ENCODE data around the gene TRAPPC12.

Gene TRAPPC12

DNA sequence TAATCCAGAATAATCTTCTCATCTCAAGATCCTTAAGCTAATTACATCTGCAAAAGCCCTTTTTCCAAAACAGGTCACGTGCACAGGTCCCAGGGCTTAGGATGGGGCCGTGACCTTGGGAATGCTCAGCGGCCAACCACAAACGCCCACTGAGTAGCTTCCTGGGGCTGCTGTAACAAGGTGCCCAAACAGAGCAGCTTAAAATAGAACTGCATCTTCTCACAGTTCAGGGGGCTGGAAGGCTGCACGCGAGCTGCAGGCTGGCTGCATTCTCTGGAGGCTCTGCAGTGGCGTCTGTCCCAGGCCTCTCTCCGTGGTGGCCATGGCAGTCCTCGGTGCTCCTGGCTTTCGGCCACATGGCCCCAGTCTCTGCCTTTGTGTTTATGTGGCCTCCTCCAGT is 107.9 kb downstream of the TRAPPC12 start:
- no peak for ATAC-seq
- TF ChIP-seq ISL1 (CRISPR knock-in tag; IDR thresholded peaks at IDR 0.05) (no peak), BACH2 (CRISPR knock-in tag; IDR thresholded peaks at IDR 0.05; ENCODE audit: borderline replicate concordance) (no peak), ZNF8 (CRISPR knock-in tag; IDR thresholded peaks at IDR 0.05) (no peak), SNAI2 (CRISPR knock-in tag; IDR thresholded peaks at IDR 0.05) (no peak), ZC3H10 (CRISPR knock-in tag; IDR thresholded peaks at IDR 0.05) (no peak), ZNF70 (CRISPR knock-in tag; IDR thresholded peaks at IDR 0.05) (no peak)
- TF ChIP-seq, protein P1, sequence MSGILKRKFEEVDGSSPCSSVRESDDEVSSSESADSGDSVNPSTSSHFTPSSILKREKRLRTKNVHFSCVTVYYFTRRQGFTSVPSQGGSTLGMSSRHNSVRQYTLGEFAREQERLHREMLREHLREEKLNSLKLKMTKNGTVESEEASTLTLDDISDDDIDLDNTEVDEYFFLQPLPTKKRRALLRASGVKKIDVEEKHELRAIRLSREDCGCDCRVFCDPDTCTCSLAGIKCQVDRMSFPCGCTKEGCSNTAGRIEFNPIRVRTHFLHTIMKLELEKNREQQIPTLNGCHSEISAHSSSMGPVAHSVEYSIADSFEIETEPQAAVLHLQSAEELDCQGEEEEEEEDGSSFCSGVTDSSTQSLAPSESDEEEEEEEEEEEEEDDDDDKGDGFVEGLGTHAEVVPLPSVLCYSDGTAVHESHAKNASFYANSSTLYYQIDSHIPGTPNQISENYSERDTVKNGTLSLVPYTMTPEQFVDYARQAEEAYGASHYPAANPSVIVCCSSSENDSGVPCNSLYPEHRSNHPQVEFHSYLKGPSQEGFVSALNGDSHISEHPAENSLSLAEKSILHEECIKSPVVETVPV (CRISPR knock-in tag; IDR thresholded peaks at IDR 0.05), result no peak
- TF ChIP-seq, protein P2, sequence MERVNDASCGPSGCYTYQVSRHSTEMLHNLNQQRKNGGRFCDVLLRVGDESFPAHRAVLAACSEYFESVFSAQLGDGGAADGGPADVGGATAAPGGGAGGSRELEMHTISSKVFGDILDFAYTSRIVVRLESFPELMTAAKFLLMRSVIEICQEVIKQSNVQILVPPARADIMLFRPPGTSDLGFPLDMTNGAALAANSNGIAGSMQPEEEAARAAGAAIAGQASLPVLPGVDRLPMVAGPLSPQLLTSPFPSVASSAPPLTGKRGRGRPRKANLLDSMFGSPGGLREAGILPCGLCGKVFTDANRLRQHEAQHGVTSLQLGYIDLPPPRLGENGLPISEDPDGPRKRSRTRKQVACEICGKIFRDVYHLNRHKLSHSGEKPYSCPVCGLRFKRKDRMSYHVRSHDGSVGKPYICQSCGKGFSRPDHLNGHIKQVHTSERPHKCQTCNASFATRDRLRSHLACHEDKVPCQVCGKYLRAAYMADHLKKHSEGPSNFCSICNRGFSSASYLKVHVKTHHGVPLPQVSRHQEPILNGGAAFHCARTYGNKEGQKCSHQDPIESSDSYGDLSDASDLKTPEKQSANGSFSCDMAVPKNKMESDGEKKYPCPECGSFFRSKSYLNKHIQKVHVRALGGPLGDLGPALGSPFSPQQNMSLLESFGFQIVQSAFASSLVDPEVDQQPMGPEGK (CRISPR knock-in tag; IDR thresholded peaks at IDR 0.05; ENCODE audit: borderline replicate concordance), result no peak

DNA sequence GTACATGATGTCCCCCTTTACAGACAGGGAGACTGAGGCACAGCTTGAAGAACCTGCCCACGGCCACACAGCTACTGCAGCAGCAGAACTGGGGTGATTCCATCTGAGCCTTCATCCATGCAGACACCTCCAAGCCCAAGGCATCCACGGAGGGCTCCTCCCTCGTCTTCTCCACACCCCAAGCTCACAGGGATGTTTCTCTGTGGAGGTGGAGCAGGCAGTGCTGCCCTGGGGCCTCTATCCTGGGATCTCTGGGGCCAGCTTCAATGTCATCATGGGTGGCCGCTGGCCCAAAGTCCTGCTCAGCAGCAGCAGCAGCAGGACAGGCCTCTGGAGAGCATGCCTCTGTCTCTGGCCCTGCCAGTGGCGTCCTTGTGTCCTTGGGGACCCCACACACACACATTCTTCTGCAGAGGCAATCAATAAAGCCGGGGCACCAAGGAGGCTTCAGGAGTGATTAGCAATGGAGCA is 108.6 kb downstream of the TRAPPC12 start:
- no peak for ATAC-seq
- TF ChIP-seq ZNF565 (CRISPR knock-in tag; conservative IDR thresholded peaks at IDR 0.05; ENCODE audit: low read depth) (no peak), ZC3H10 (CRISPR knock-in tag; IDR thresholded peaks at IDR 0.05) (no peak), BACH2 (CRISPR knock-in tag; IDR thresholded peaks at IDR 0.05; ENCODE audit: borderline replicate concordance) (no peak), PPARA (CRISPR knock-in tag; IDR thresholded peaks at IDR 0.05; ENCODE audit: borderline replicate concordance) (no peak), TOX (CRISPR knock-in tag; IDR thresholded peaks at IDR 0.05; ENCODE audit: borderline replicate concordance) (no peak), GLIS3 (CRISPR knock-in tag; IDR thresholded peaks at IDR 0.05) (no peak), ARNTL (CRISPR knock-in tag; IDR thresholded peaks at IDR 0.05; ENCODE audit: borderline replicate concordance, low read depth) (no peak)
- TF ChIP-seq, protein P3, sequence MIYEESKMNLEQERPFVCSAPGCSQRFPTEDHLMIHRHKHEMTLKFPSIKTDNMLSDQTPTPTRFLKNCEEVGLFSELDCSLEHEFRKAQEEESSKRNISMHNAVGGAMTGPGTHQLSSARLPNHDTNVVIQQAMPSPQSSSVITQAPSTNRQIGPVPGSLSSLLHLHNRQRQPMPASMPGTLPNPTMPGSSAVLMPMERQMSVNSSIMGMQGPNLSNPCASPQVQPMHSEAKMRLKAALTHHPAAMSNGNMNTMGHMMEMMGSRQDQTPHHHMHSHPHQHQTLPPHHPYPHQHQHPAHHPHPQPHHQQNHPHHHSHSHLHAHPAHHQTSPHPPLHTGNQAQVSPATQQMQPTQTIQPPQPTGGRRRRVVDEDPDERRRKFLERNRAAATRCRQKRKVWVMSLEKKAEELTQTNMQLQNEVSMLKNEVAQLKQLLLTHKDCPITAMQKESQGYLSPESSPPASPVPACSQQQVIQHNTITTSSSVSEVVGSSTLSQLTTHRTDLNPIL (CRISPR knock-in tag; IDR thresholded peaks at IDR 0.05; ENCODE audit: low read depth), result no peak
- TF ChIP-seq, protein P2 (CRISPR knock-in tag; IDR thresholded peaks at IDR 0.05; ENCODE audit: borderline replicate concordance), result no peak

DNA sequence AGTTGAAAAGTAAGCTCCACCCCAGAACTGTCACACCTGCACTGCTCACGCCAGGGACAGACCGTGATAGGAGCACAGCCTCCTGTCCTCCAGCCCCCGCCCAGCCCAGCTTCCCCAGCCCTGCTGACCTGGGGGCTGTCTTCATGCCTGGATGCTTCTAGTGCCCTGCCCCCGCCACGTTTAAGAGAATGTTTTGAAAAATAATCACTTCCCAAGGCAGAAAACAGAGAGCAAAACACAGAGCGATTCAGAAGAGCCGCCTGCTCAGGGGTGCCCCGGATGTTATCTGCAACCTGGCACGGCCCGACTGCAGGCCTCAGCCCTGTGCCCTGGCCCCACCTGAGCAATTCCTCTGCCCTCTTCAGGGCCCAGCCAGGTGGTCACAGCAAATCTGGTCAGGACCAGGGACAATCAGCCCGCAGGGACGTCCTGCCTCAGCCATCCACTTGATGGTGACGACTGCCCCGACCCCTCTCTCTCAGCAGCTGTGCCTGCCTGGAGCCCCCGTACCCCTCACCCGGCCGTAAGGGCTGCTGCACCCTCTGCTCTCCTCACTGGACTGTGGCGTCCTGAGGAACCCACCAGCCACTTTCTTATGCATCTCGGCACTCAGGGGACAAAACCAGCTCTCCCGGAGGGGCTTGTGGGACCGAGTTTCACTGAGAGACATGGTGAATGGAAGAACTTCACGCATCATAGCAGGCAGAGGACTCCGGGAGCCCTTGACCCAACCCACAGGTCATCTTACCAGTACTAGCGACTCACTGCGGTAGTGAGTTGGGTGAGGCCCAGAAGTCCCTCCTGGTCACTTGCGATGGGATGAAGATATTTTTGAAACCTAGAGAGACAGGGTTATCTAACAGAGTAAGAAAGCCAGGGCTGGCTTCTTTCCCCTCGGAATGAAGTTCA is 109.6 kb downstream of the TRAPPC12 start:
- no peak for ATAC-seq
- no peak for TF ChIP-seq ZNF8 (CRISPR knock-in tag; IDR thresholded peaks at IDR 0.05)
- TF ChIP-seq ZFP3 (CRISPR knock-in tag; IDR thresholded peaks at IDR 0.05), result no peak
- no peak for TF ChIP-seq PPARA (CRISPR knock-in tag; IDR thresholded peaks at IDR 0.05; ENCODE audit: borderline replicate concordance)
- no peak for TF ChIP-seq SNAI2 (CRISPR knock-in tag; IDR thresholded peaks at IDR 0.05)
- no peak for TF ChIP-seq ZNF70 (CRISPR knock-in tag; IDR thresholded peaks at IDR 0.05)

DNA sequence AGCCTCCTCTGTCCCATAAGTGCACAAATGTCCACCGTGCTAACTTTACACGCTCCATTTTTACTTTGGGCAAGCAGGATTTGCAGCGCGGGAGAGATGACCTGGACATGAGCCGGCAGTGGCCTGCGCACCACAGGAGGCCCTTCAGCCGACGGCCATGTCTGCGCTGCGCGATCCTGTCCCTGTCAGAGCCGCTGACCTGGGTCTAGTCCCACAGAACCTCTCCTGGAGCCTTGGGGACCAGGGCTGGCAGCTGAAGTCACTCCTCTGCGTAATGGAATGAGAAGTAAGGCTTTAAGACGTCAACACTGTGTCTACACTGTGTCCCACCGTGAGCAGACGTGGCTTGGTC is 110.2 kb downstream of the TRAPPC12 start:
- ATAC-seq, result no peak
- TF ChIP-seq ZFP30 (CRISPR knock-in tag; IDR thresholded peaks at IDR 0.05) (no peak), OSR1 (CRISPR knock-in tag; IDR thresholded peaks at IDR 0.05) (no peak), ZNF70 (CRISPR knock-in tag; IDR thresholded peaks at IDR 0.05) (no peak), ARNTL (CRISPR knock-in tag; IDR thresholded peaks at IDR 0.05; ENCODE audit: borderline replicate concordance, low read depth) (no peak), ZNF8 (CRISPR knock-in tag; IDR thresholded peaks at IDR 0.05) (no peak), ZNF565 (CRISPR knock-in tag; conservative IDR thresholded peaks at IDR 0.05; ENCODE audit: low read depth) (no peak), TOX (CRISPR knock-in tag; IDR thresholded peaks at IDR 0.05; ENCODE audit: borderline replicate concordance) (no peak), ZFP3 (CRISPR knock-in tag; IDR thresholded peaks at IDR 0.05) (no peak), RARB (CRISPR knock-in tag; IDR thresholded peaks at IDR 0.05) (no peak), PPARA (CRISPR knock-in tag; IDR thresholded peaks at IDR 0.05; ENCODE audit: borderline replicate concordance) (no peak), ESRRG (CRISPR knock-in tag; IDR thresholded peaks at IDR 0.05) (no peak)
- TF ChIP-seq, protein P4, sequence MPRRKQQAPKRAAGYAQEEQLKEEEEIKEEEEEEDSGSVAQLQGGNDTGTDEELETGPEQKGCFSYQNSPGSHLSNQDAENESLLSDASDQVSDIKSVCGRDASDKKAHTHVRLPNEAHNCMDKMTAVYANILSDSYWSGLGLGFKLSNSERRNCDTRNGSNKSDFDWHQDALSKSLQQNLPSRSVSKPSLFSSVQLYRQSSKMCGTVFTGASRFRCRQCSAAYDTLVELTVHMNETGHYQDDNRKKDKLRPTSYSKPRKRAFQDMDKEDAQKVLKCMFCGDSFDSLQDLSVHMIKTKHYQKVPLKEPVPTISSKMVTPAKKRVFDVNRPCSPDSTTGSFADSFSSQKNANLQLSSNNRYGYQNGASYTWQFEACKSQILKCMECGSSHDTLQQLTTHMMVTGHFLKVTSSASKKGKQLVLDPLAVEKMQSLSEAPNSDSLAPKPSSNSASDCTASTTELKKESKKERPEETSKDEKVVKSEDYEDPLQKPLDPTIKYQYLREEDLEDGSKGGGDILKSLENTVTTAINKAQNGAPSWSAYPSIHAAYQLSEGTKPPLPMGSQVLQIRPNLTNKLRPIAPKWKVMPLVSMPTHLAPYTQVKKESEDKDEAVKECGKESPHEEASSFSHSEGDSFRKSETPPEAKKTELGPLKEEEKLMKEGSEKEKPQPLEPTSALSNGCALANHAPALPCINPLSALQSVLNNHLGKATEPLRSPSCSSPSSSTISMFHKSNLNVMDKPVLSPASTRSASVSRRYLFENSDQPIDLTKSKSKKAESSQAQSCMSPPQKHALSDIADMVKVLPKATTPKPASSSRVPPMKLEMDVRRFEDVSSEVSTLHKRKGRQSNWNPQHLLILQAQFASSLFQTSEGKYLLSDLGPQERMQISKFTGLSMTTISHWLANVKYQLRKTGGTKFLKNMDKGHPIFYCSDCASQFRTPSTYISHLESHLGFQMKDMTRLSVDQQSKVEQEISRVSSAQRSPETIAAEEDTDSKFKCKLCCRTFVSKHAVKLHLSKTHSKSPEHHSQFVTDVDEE (CRISPR knock-in tag; IDR thresholded peaks at IDR 0.05), result no peak
- TF ChIP-seq, protein P3 (CRISPR knock-in tag; IDR thresholded peaks at IDR 0.05; ENCODE audit: low read depth), result no peak
- TF ChIP-seq, protein P1 (CRISPR knock-in tag; IDR thresholded peaks at IDR 0.05), result no peak

All from SK-N-SH treated with all-trans-retinoic acid at 6 μM for 48 hours (cell line).